Measurements from ENCODE around the gene FBXO38. TPM values are rescaled to one million over a fixed set of nuclear protein-coding genes. Genes with fewer than 3 reads are reported as not detected.

FBXO38 gene
- total and polyA plus RNA-seq, 2 of the 13 experiments (the other 11 are each of a cell fraction or from before 2014, with no cell fraction given): 24.8 to 35.9 TPM

- TF ChIP-seq PRDM4 (CRISPR knock-in tag; IDR thresholded peaks at IDR 0.05; ENCODE audit: borderline replicate concordance) (no peak), ZNF263 (CRISPR knock-in tag; IDR thresholded peaks at IDR 0.05) (no peak), MBD4 (IDR thresholded peaks at IDR 0.05; ENCODE audit: borderline replicate concordance, low read length) (no peak)
Measured at GRCh38 chr5:148482697-148483462, 99.1 kb downstream of the FBXO38 start (continued).

GRCh38 chr5:148483750-148484149, 100.0 kb downstream of the FBXO38 start:
- intact Hi-C loops (cut with micrococcal nuclease; ENCODE audit: unreplicated experiment): loop anchor here (2.0 to 5.0 kb wide), 2 partner anchors 306 to 535 kb away; no protein-coding TSS in a partner anchor
- Histone ChIP-seq H2AFZ (ENCODE audit: low read length) (no peak overlapping the region), H3K9me3 (ENCODE audit: low read length) (no peaks in the 10 kb centered on the region), H3K36me3 (replicated peaks in 1 of 2; ENCODE audit: control insufficient read depth in 1 of 2, insufficient read depth in 2 of 2, low read length in 2 of 2) (no peaks in the 10 kb centered on the region), H3K79me2 (ENCODE audit: insufficient read depth, low read length) (no peaks in the 10 kb centered on the region), H3K4me1 (ENCODE audit: insufficient read depth, low read length) (peaks cover 9% of the 10 kb centered on the region; the same call in 1 of the 2 replicates), H3K4me3 (replicated peaks in 1 of 3; ENCODE audit: insufficient read depth in 1 of 3, low read depth in 2 of 3, low read length in 3 of 3) (no peak overlapping the region), H4K20me1 (ENCODE audit: insufficient read depth, low read length) (no peaks in the 10 kb centered on the region), H3K9ac (ENCODE audit: insufficient read depth, low read depth, low read length) (no peak overlapping the region), H3K27me3 (ENCODE audit: control insufficient read depth in 1 of 2, insufficient read depth in 2 of 2, low read length in 2 of 2) (no peaks in the 10 kb centered on the region), H3K4me2 (ENCODE audit: low read depth, low read length) (no peak overlapping the region), H3K27ac (ENCODE audit: extremely low read length, insufficient read depth, low read length) (no peak overlapping the region)
- FAIRE-seq: no peak
- no peak for DNase-seq (ENCODE audit: low spot score)
- in situ Hi-C loops (cut with HindIII; ENCODE audit: extremely low pct_ligation_motif_present, low pct_unique_long_range_greater_than_20kb): no loop called here
- BruUV-seq (replicated peaks): no TSS peak
- no peak for ATAC-seq
- ChIA-PET CTCF (ENCODE audit: low intra/inter-chr PET ratio, low total read pairs) (interaction anchor here (1.6 to 2.0 kb wide), 2 partner anchors 304 to 534 kb away, joined by 4 to 5 read pairs; no protein-coding TSS in a partner anchor), POLR2A (no interaction called here)
- 47% methylated on average over 3 of the region's 3 CpGs for WGBS (ENCODE audit: low lambda C conversion rate)
- TF ChIP-seq ONECUT2 (CRISPR knock-in tag; IDR thresholded peaks at IDR 0.05) (no peak), ZNF180 (CRISPR knock-in tag; IDR thresholded peaks at IDR 0.05; ENCODE audit: borderline replicate concordance, low read depth) (no peak), ZIK1 (CRISPR knock-in tag; IDR thresholded peaks at IDR 0.05; ENCODE audit: borderline replicate concordance, low read depth) (no peak), HNF4A (CRISPR knock-in tag; IDR thresholded peaks at IDR 0.05) (no peak), TEF (CRISPR knock-in tag; IDR thresholded peaks at IDR 0.05) (no peak), BATF2 (CRISPR knock-in tag; IDR thresholded peaks at IDR 0.05) (no peak), THAP8 (CRISPR knock-in tag; IDR thresholded peaks at IDR 0.05; ENCODE audit: borderline replicate concordance) (no peak), ZNF883 (CRISPR knock-in tag; IDR thresholded peaks at IDR 0.05; ENCODE audit: not compliant biosample characterization) (no peak), GRHL1 (CRISPR knock-in tag; conservative IDR thresholded peaks at IDR 0.05) (no peak), ZBTB8A (CRISPR knock-in tag; IDR thresholded peaks at IDR 0.05; ENCODE audit: borderline replicate concordance, low read depth) (no peak)

All from HepG2 (cell line).